Measurements from ENCODE around the gene GLIPR1L1. TPM values are rescaled to one million over a fixed set of nuclear protein-coding genes. Genes with fewer than 3 reads are reported as not detected.

GLIPR1L1 gene
- total and polyA plus RNA-seq, 2 of the 4 experiments (the other 2 are of a cell fraction) = not detected

- POLR2A ChIA-PET (ENCODE audit: unreplicated experiment) = no interaction called here
- CTCF ChIA-PET = no interaction called here
- TF ChIP-seq, protein P1, sequence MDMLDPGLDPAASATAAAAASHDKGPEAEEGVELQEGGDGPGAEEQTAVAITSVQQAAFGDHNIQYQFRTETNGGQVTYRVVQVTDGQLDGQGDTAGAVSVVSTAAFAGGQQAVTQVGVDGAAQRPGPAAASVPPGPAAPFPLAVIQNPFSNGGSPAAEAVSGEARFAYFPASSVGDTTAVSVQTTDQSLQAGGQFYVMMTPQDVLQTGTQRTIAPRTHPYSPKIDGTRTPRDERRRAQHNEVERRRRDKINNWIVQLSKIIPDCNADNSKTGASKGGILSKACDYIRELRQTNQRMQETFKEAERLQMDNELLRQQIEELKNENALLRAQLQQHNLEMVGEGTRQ (IDR thresholded peaks at IDR 0.05; ENCODE audit: low read depth, low read length) = no peak
- TF ChIP-seq RAD21 (IDR thresholded peaks at IDR 0.05; ENCODE audit: low read length) = no peak
Observed at GRCh38 chr12:75360920-75361319, 26.4 kb downstream of the GLIPR1L1 start.

More at GRCh38 chr12:75360920-75361319, 26.4 kb downstream of the GLIPR1L1 start:
- Histone ChIP-seq H4K91ac (ENCODE audit: insufficient read depth, low read depth, low read length) (no peak overlapping the region), H4K5ac (ENCODE audit: low read depth, low read length) (no peak overlapping the region), H3K4ac (ENCODE audit: low read depth, low read length) (no peak overlapping the region), H3K14ac (replicated peaks; ENCODE audit: low read depth, low read length) (no peak overlapping the region), H2BK120ac (ENCODE audit: low read depth, low read length) (no peak overlapping the region), H3K4me3 (ENCODE audit: insufficient read depth, low read depth, low read length) (no peak overlapping the region), H2BK20ac (ENCODE audit: low read depth, low read length) (no peak overlapping the region), H3K27ac (ENCODE audit: insufficient read depth, low read length) (no peak overlapping the region), H3K79me1 (ENCODE audit: low read depth in 1 of 2, low read length in 2 of 2) (no peaks in the 10 kb centered on the region), H2AK5ac (ENCODE audit: low read depth, low read length) (no peak overlapping the region), H3K9me1 (ENCODE audit: insufficient read depth, low read length) (no peaks in the 10 kb centered on the region), H4K20me1 (ENCODE audit: insufficient read depth, low read length) (no peaks in the 10 kb centered on the region), H3K36me3 (ENCODE audit: control insufficient read depth, insufficient read depth, low read length) (no peaks in the 10 kb centered on the region), H2BK5ac (ENCODE audit: low read depth, low read length, poor library complexity, severe bottlenecking) (no peak overlapping the region), H3K23ac (ENCODE audit: low read depth, low read length) (no peak overlapping the region), H3K4me1 (ENCODE audit: control insufficient read depth, insufficient read depth, low read length) (no peaks in the 10 kb centered on the region), H3K9me3 (ENCODE audit: control insufficient read depth, insufficient read depth, low read length) (no peaks in the 10 kb centered on the region), H2BK15ac (ENCODE audit: low read depth, low read length) (no peak overlapping the region), H3K9ac (ENCODE audit: low read depth, low read length) (no peak overlapping the region), H3K56ac (ENCODE audit: extremely low read depth, insufficient read depth, low read length) (no peak overlapping the region), H4K8ac (ENCODE audit: low read depth in 2 of 2, low read length in 2 of 2) (no peak overlapping the region), H3K18ac (ENCODE audit: low read depth, low read length) (no peak overlapping the region), H3K4me2 (ENCODE audit: low read depth, low read length) (no peak overlapping the region), H3K27me3 (ENCODE audit: control insufficient read depth, insufficient read depth, low read length) (no peaks in the 10 kb centered on the region; the same call in 1 of the 2 replicates), H2AK9ac (replicated peaks; ENCODE audit: low read depth, low read length, poor library complexity) (no peak overlapping the region), H2AFZ (replicated peaks; ENCODE audit: low read length, poor library complexity) (no peak overlapping the region)
- ATAC-seq (ENCODE audit: low read depth) (no peak), DNase-seq (no peak)
- in situ Hi-C loops (cut with MboI; ENCODE audit: low sequenced_read_pairs) (no loop called here), intact Hi-C loops (cut with micrococcal nuclease) (no loop called here), dilution Hi-C loops (cut with HindIII; ENCODE audit: low sequenced_read_pairs, unreplicated experiment) (no loop called here)
- no TSS peak for BruUV-seq (replicated peaks)
